Gastroesophageal sphincter (tissue), 3 donors: ENCODE measurements around the gene FREM1.

Source experiments
- CTCF ChIP-seq, 4 experiments: fragments of 200-600 bp in 2 of 4; fragments of 450-650 bp in 2 of 4; sonication (generic) in 1 of 4; IDR thresholded peaks; one replicate each; pipeline ENCODE4 v1.5.1; 2017 to 2019; ENCODE audit warnings: antibody characterized with exemption in 4 of 4, mild to moderate bottlenecking in 2 of 4, moderate library complexity in 2 of 4
- POLR2A ChIP-seq, 2 donors: fragments of 450-650 bp; IDR thresholded peaks; one replicate each; pipeline ENCODE4 v1.6.1; 2017; ENCODE audit warnings: antibody characterized with exemption in 2 of 2, mild to moderate bottlenecking in 2 of 2, moderate library complexity in 1 of 2

GRCh38 chr9:14693251-14693861 is 216.9 kb downstream of the FREM1 start, which contains the start of gene ZDHHC21:
- peak in 1 of 4 experiments; percentile 38 for TF ChIP-seq CTCF (IDR thresholded peaks at IDR 0.05)
- peak in 1 of 2 donors; percentile 37 for TF ChIP-seq POLR2A (IDR thresholded peaks at IDR 0.05)
